ENCODE measurements around the gene CCHCR1.

The CCHCR1 gene

DNA sequence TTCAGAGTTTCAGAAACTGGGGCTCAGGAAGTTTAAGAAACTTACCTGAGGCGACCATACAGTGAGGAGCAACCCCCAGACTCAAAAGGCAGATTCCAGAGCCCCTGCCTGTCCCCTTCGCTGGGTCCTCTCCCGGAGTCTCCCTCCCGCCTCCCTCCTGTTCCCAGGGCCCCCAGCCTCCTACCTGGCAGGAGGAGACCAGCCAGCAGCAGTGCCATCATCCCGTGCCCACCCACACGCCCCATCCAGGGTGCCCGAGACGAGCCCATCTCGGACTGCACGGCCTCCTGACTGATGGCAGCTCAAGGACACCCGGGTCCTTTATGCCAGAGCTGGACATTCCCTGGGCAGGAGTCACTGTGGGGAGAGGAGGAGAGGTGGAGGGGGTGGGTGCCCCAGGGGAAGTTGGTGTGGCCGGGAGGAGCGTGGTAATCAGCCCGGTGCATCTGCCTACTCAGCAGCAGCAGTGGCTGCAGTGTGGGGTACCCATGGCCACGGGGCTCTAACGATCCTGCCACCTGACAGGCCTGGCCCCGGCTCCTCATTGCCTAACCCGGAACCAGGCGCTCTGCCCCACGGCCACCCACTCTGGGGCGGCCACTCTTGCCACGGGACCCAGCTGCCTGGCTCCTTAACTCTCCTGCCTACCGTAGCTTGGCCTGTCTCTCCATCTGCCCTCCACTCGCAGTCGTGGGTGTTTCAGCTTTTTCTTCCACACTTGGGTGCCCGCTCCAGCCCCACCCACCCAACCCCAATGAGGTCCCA, 37.3 kb downstream of the CCHCR1 start, which contains the start of gene CDSN:
Gene CDSN, minus strand, starts transcription at position 296 of the 765 bp plus-strand sequence. Its CDS starts 27 bp downstream, at position 269.
- no peak for TF ChIP-seq Cebpa-rat (IDR thresholded peaks at IDR 0.05)
- H4K20me1 ChIP-seq, result no peaks in the 10 kb centered on the region

DNA sequence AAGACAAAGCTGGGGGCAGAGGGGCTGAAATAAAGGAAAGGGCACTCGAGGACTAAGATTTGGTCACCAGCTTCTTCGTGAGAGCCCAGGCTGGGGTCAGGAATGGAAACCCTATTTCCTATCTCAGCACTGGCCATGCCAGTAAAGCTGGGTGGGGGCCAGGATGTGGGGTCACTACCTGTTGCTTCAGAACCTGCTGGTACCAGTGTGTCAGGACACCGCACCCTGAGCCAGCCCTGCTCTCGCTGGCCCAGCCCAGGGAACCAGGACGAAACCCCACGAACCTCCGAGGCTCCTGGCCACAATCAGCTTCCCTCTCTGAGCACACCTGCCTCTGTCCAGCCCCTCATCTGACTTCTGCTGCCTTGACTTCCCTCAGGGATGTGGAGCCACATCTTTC, 39.4 kb downstream of the CCHCR1 start:
- Histone ChIP-seq H3K4me1 (peaks cover 16% of the 10 kb centered on the region), H3K36me3 (no peaks in the 10 kb centered on the region), H3K4me2 (no peak overlapping the region), H3K27ac (no peak overlapping the region), H3K9ac (no peak overlapping the region), H3K9me3 (no peaks in the 10 kb centered on the region), H3K4me3 (no peak overlapping the region), H3K27me3 (no peaks in the 10 kb centered on the region), H4K20me1 (no peaks in the 10 kb centered on the region)
- no peak for TF ChIP-seq Cebpa-rat (IDR thresholded peaks at IDR 0.05)

More for the DNA sequence above, 37.3 kb downstream of the CCHCR1 start, which contains the start of gene CDSN:
- Histone ChIP-seq H3K36me3 (no peaks in the 10 kb centered on the region), H3K4me3 (no peak within 1 kb of the TSS), H3K4me1 (peaks cover 21% of the 10 kb centered on the region), H3K27ac (no peak within 1 kb of the TSS), H3K4me2 (no peak within 1 kb of the TSS), H3K27me3 (no peaks in the 10 kb centered on the region), H3K9me3 (no peaks in the 10 kb centered on the region), H3K9ac (no peak within 1 kb of the TSS)

DNA sequence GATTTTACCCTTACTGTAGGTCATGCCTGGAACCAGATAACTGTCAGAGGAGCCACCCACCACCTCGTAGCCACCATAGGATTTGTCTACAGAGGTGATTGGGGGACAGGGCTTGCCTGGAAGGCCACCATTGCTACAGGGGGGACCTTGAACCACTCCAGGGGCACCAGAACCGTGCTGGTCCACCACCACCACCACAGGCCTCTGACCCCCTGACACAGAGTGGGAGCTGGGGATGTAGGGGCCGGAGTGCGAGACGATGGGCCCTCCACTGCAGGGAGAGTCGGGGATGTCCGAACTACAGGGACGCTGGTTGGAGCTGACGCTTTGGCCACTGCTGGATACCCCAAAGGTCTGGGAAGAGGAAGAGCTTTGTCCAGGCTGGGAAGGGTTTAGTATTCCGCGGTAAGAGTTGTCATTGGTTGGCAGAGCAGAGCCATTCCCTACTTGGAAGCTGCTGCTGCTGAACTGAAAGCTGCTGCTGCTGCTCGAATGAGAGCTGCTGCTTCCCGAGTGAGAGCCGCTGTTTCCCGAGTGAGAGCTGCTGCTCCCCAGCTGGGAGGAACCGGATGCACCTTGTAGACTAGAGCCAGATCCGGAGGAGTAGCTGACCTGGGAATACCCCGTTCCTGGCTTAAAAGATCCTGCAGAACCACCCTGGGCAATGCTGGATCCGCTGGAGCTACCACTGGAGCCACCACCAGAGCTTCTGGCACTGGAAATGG, 40.8 kb downstream of the CCHCR1 start:
- Histone ChIP-seq H3K4me3 (no peak overlapping the region), H3K27me3 (no peaks in the 10 kb centered on the region), H3K36me3 (no peaks in the 10 kb centered on the region), H3K9ac (no peak overlapping the region), H3K27ac (no peak overlapping the region), H3K9me3 (no peaks in the 10 kb centered on the region), H3K4me2 (no peak overlapping the region), H3K4me1 (peaks cover 2% of the 10 kb centered on the region; the same call in 1 of the 2 replicates), H4K20me1 (no peaks in the 10 kb centered on the region)
- no peak for TF ChIP-seq Cebpa-rat (IDR thresholded peaks at IDR 0.05)

DNA sequence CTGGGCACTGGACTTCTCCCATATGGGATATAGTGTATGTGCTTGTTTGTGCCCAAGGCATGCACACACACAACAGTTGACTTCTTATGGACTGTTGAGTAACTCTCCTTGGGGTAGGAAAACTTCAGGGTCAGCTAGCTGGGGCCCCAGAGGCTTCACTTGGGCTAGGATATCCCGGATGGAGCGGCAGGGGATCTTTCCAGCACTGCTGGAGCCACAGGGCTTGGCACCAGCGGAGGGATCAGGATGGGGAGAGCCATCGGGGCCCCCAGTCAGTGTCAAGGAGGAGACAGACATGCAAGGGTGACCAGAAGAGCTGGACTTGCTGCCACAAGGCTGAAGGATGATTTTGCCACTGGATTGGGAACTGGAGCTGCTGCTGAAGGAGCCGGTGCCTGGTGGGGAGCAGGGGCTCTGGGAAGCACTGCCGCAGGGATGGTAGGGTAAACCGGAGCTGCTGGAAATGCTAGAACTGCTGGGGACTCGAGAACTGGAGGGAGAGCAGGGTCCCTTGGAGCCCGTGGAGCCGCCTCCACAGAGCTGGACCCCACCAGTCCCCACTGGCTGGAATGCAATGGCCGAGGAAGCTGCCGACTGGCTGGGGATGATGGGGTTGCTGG, 41.6 kb downstream of the CCHCR1 start:
- Histone ChIP-seq H3K4me3 (no peak overlapping the region), H3K4me1 (no peaks in the 10 kb centered on the region), H4K20me1 (no peaks in the 10 kb centered on the region), H3K9ac (no peak overlapping the region), H3K36me3 (no peaks in the 10 kb centered on the region), H3K9me3 (no peaks in the 10 kb centered on the region), H3K4me2 (no peak overlapping the region), H3K27ac (no peak overlapping the region), H3K27me3 (no peaks in the 10 kb centered on the region)
- TF ChIP-seq Cebpa-rat (IDR thresholded peaks at IDR 0.05), result no peak

DNA sequence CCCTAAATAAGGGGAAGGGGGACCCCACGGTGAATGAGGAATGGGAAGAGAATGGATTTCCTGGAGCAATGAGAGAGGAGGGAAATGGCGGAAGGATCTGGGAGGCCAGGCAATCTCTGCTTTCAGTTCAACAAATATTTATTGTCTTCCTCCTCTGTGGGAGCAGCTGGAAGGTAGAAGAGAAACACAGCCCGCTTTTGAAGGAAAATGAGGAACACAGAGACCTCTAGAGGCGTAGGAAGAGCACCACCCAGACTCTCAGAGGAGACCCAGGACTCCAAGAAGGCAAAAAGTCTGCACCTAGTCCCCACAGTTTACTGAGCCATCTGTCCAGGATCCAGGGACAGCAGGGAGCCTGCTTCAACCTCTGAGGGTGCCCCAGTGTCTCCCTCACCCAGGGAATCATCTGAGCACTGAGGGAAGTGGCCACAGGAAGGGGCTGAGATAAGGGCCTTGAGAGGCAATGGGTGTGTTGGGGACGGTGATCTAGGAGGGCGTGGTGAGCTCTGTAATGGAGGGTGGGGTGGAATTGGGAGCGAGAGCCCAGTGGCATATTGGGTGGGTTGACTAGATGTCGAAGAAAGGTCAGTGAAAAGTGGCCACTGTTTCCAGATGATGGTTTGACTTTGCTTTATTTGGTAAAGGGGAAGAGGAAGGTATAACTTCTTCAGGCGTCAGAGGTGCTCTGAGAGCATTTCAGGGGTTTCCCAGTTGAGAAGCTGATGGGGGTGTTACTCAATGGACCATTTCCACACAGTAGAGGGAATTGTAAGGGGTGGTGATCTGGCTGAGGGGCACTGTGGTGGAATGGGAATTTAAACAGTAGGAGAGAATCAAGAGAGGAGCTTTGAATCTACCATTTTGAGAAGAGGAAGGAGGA, 42.4 kb downstream of the CCHCR1 start:
- Histone ChIP-seq H3K4me2 (no peak overlapping the region), H3K9ac (no peak overlapping the region), H3K4me1 (no peaks in the 10 kb centered on the region), H3K36me3 (no peaks in the 10 kb centered on the region), H4K20me1 (no peaks in the 10 kb centered on the region), H3K9me3 (no peaks in the 10 kb centered on the region), H3K4me3 (no peak overlapping the region), H3K27me3 (no peaks in the 10 kb centered on the region), H3K27ac (no peak overlapping the region)
- TF ChIP-seq Cebpa-rat (IDR thresholded peaks at IDR 0.05), result no peak

DNA sequence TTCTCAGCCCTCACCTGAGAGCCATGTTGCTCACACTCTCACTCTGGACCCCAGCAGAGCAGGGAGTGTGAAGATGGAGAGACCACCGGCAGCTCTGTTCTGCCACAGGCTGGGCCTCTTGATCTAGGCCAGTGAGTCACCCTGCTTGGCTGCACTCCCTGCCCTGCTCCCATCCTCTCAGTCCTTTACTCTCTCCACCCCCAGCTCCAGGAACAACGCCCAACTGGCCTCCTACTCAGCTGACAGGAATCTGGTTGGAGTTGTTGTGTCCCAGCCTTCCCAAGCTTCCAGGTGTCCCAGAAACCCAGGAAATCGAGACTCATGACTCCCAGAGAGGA, 43.1 kb downstream of the CCHCR1 start, which contains the start of gene PSORS1C1:
Gene PSORS1C1, plus strand, starts transcription at position 260 of the 338 bp plus-strand sequence. CDS start 14,833 bp downstream, outside the sequence.
- H3K9ac ChIP-seq, result no peak within 1 kb of the TSS
- no peaks in the 10 kb centered on the region for H3K4me1 ChIP-seq
- H3K4me3 ChIP-seq, result no peak within 1 kb of the TSS
- no peak within 1 kb of the TSS for H3K4me2 ChIP-seq
- H3K9me3 ChIP-seq, result no peaks in the 10 kb centered on the region
- TF ChIP-seq Cebpa-rat (IDR thresholded peaks at IDR 0.05), result no peak
- H3K36me3 ChIP-seq, result no peaks in the 10 kb centered on the region
- no peaks in the 10 kb centered on the region for H4K20me1 ChIP-seq
- H3K27me3 ChIP-seq, result no peaks in the 10 kb centered on the region
- no peak within 1 kb of the TSS for H3K27ac ChIP-seq

DNA sequence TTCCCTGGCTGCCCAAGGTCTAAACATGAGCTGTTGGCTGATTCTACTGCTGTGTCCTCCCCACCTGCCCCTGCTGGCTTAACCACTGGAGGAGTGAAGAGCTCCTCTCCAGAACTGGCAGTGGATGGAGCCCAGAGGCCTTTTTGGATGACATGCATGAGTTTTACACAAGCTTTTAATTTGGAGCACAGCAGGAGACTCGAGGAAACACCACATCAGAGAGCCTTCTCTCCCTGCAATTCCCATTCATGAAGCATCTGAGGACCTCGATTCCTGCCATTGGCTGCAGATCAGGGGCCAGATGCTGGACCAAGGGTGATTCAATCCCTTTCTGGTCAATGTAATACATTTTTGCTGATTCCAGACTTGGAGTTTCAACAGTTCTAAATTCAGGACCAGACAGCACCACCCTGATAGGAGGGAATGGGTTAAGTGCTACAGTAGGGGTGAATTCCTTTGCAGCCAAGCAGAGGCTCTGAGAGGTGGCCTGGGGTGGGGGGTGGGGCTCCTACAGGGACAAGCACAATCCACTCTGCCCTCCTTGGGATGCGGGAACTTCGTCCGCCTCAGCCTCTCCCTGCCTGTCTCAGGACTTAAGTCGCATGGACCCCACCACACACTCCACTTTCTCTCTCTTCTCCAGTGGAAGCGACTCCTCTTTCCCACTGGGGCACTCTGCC, 43.6 kb downstream of the CCHCR1 start:
- TF ChIP-seq Cebpa-rat (IDR thresholded peaks at IDR 0.05), result no peak
- H3K36me3 ChIP-seq, result no peaks in the 10 kb centered on the region
- no peaks in the 10 kb centered on the region for H3K4me1 ChIP-seq
- no peaks in the 10 kb centered on the region for H4K20me1 ChIP-seq
- no peaks in the 10 kb centered on the region for H3K9me3 ChIP-seq
- no peaks in the 10 kb centered on the region for H3K27me3 ChIP-seq
- H3K4me2 ChIP-seq, result no peak overlapping the region
- H3K27ac ChIP-seq, result no peak overlapping the region
- H3K4me3 ChIP-seq, result no peak overlapping the region
- H3K9ac ChIP-seq, result no peak overlapping the region

DNA sequence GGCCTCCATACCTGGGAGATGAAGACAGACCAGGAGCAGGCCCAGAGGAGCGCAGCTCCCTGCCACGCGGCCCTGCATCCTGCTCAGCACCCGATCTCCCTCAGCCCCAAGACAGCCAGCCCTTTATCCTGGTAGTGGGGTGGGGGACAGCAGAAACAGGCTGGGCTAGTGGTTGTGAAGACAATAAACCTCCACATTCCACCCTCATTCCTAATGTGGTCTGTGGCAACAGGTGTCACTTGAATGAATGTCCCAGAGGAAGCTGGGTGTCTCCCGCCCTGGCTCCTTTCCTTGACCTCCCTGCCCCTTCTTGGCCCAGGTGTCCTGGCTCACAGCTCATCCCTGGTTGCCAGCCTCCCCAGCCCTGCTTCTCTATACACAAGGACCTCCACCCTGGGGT, 45.1 kb downstream of the CCHCR1 start, which contains the start of gene C6orf15:
Gene C6orf15, minus strand, starts transcription at position 98 of the 400 bp plus-strand sequence. Its CDS starts 20 bp downstream, at position 78.
- Histone ChIP-seq H3K4me1 (no peaks in the 10 kb centered on the region), H3K27ac (no peak within 1 kb of the TSS), H3K9ac (no peak within 1 kb of the TSS), H3K4me2 (no peak within 1 kb of the TSS), H3K9me3 (no peaks in the 10 kb centered on the region), H4K20me1 (no peaks in the 10 kb centered on the region), H3K27me3 (no peaks in the 10 kb centered on the region), H3K36me3 (no peaks in the 10 kb centered on the region), H3K4me3 (no peak within 1 kb of the TSS)
- TF ChIP-seq Cebpa-rat (IDR thresholded peaks at IDR 0.05), result no peak

DNA sequence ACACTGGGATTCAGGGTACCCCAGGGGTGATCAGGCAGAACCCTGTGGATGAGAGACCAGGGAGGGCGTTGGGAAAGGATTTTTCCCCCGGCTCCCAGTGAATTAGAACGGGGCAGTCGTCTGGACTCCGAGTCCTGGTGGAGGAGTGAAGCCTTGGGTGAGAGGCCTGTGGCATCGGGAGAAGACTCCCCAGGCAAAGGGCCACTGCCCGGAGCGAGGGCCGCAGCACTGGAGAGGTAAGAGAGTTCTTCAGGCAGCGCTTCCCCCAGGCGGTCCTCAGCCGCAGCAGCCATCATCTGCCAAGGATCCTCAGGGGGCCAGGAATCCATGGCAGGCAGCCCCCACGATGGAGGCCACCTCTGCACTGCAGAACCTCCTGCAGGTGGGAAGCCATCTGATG, 45.9 kb downstream of the CCHCR1 start:
- H3K4me3 ChIP-seq, result no peak overlapping the region
- no peak overlapping the region for H3K27ac ChIP-seq
- H3K27me3 ChIP-seq, result no peaks in the 10 kb centered on the region
- no peak overlapping the region for H3K9ac ChIP-seq
- no peak overlapping the region for H3K4me2 ChIP-seq
- no peaks in the 10 kb centered on the region for H3K4me1 ChIP-seq
- no peak for TF ChIP-seq Cebpa-rat (IDR thresholded peaks at IDR 0.05)
- H4K20me1 ChIP-seq, result no peaks in the 10 kb centered on the region
- H3K9me3 ChIP-seq, result no peaks in the 10 kb centered on the region
- H3K36me3 ChIP-seq, result no peaks in the 10 kb centered on the region

All from BLaER1 (cell line).